ENCODE results near the gene RASA2.

Gene RASA2

DNA sequence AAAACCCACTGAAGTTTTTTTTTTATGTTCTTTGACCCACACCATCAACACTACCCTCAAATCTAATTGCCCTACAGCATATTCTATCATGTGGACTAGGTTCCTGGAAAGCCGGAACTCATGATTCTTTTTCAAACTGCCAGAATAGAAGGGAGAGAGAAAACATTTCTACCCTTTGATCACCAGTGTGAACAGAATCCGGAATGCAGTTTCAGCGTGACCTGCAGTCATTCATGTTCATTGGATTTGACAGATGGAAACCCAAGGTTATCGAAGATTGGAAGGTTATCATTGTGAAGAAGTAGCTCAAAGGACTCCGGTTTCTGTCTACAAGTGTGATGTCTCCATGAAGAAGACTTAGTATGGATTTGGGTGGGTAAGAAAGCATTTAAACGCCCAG, 39.4 kb upstream of the RASA2 start:
- Histone ChIP-seq H3K9ac (ENCODE audit: low read depth in 1 of 2, low read length in 2 of 2) (no peak overlapping the region), H3K4me1 (ENCODE audit: control insufficient read depth in 2 of 2, insufficient read depth in 2 of 2, low read length in 2 of 2) (peaks cover 0 to 3% of the 10 kb centered on the region in 2 donors), H3K27ac (ENCODE audit: low read depth in 2 of 2, low read length in 2 of 2) (no peak overlapping the region), H3K27me3 (ENCODE audit: control insufficient read depth in 2 of 2, insufficient read depth in 2 of 2, low read length in 2 of 2) (no peaks in the 10 kb centered on the region), H3K9me3 (ENCODE audit: control insufficient read depth in 2 of 2, low read length in 2 of 2) (no peaks in the 10 kb centered on the region), H3K36me3 (ENCODE audit: control insufficient read depth in 2 of 2, insufficient read depth in 2 of 2, low read length in 2 of 2) (peaks cover 38 to 47% of the 10 kb centered on the region in 2 donors), H3K4me3 (ENCODE audit: low read length in 2 of 2) (no peak overlapping the region)

DNA sequence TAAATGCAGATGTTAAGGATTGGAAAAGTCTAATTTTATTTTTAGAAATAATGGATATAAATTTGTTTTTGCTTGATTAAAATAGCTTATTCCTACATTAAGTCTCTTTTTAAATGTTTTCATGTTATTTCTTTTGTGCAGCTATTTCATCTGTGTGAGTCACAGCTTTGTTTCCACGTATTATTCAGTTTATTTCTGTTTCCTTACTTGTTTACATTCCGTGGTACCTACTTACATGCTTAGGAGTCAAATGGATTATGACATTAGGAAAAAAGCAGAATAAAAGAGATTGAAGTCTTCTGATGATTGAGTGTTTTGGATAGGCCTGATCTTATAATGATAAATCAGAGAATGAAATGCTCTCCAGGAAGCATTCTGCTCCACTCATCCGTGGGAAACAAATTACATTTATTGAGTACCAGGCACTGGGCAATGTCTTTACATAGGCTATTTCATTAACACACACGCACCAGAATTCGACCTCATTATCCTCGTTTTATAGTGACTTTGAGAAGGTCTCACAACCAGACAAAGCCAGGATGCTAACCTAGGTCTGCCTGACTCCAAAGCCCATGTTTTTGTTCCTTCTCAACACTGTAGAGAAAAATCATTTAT, 38.1 kb upstream of the RASA2 start:
- no peaks in the 10 kb centered on the region for H3K27me3 ChIP-seq (ENCODE audit: control insufficient read depth in 2 of 2, insufficient read depth in 2 of 2, low read length in 2 of 2)
- H3K4me1 ChIP-seq (ENCODE audit: control insufficient read depth in 2 of 2, insufficient read depth in 2 of 2, low read length in 2 of 2): peaks cover 0 to 3% of the 10 kb centered on the region in 2 donors
- H3K36me3 ChIP-seq (ENCODE audit: control insufficient read depth in 2 of 2, insufficient read depth in 2 of 2, low read length in 2 of 2): peaks cover 25 to 34% of the 10 kb centered on the region in 2 donors
- H3K27ac ChIP-seq (ENCODE audit: low read depth in 2 of 2, low read length in 2 of 2): no peak overlapping the region
- H3K9ac ChIP-seq (ENCODE audit: low read depth in 1 of 2, low read length in 2 of 2): no peak overlapping the region
- no peaks in the 10 kb centered on the region for H3K9me3 ChIP-seq (ENCODE audit: control insufficient read depth in 2 of 2, low read length in 2 of 2)
- H3K4me3 ChIP-seq (ENCODE audit: low read length in 2 of 2): no peak overlapping the region

- Histone ChIP-seq H3K4me1 (ENCODE audit: control insufficient read depth in 2 of 2, insufficient read depth in 2 of 2, low read length in 2 of 2) (peaks cover 0 to 6% of the 10 kb centered on the region in 2 donors), H3K9me3 (ENCODE audit: control insufficient read depth in 2 of 2, low read length in 2 of 2) (no peaks in the 10 kb centered on the region), H3K9ac (ENCODE audit: low read depth in 1 of 2, low read length in 2 of 2) (no peak overlapping the region), H3K4me3 (ENCODE audit: low read length in 2 of 2) (no peak overlapping the region), H3K36me3 (ENCODE audit: control insufficient read depth in 2 of 2, insufficient read depth in 2 of 2, low read length in 2 of 2) (peaks cover 18 to 27% of the 10 kb centered on the region in 2 donors), H3K27ac (ENCODE audit: low read depth in 2 of 2, low read length in 2 of 2) (no peak overlapping the region), H3K27me3 (ENCODE audit: control insufficient read depth in 2 of 2, insufficient read depth in 2 of 2, low read length in 2 of 2) (no peaks in the 10 kb centered on the region)
Observed at GRCh38 chr3:141449424-141449823, 37.4 kb upstream of the RASA2 start.

DNA sequence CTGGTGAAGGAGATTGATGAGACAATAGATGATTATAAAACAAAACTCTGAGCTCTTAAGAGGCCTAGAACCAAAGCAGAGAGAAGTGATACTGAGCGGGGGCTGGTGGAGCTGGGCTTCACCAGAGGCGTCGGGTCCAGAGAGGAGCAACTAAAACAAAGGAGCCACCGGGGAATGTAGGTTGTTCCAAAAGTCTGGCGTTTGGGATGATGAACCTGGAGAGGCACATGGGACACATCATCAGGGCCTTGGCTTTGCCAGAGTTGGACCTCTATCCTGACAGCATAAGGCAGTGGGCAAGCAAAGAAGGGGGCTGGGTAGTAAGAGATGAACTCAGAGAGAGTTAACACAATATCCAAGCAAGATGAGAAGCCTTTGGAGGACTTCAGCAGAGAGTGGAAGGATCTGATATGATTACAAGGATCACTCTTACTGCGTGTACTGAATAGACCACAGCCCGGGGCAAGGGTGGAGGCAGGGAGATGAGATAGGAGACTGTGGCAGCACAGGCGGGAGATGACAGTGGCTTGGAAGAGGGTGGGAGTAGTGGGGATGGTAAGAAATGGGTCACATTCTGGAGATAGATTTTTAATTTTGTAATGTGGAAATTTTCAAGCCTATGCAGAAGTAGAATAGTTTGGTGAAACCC, 36.0 kb upstream of the RASA2 start:
- H3K9ac ChIP-seq (ENCODE audit: low read depth in 1 of 2, low read length in 2 of 2): no peak overlapping the region
- H3K36me3 ChIP-seq (ENCODE audit: control insufficient read depth in 2 of 2, insufficient read depth in 2 of 2, low read length in 2 of 2): peaks cover 5 to 14% of the 10 kb centered on the region in 2 donors
- no peak overlapping the region for H3K27ac ChIP-seq (ENCODE audit: low read depth in 2 of 2, low read length in 2 of 2)
- no peaks in the 10 kb centered on the region for H3K9me3 ChIP-seq (ENCODE audit: control insufficient read depth in 2 of 2, low read length in 2 of 2)
- H3K4me1 ChIP-seq (ENCODE audit: control insufficient read depth in 2 of 2, insufficient read depth in 2 of 2, low read length in 2 of 2): peaks cover 0 to 19% of the 10 kb centered on the region in 2 donors
- H3K4me3 ChIP-seq (ENCODE audit: low read length in 2 of 2): no peak overlapping the region
- H3K27me3 ChIP-seq (ENCODE audit: control insufficient read depth in 2 of 2, insufficient read depth in 2 of 2, low read length in 2 of 2): no peaks in the 10 kb centered on the region

DNA sequence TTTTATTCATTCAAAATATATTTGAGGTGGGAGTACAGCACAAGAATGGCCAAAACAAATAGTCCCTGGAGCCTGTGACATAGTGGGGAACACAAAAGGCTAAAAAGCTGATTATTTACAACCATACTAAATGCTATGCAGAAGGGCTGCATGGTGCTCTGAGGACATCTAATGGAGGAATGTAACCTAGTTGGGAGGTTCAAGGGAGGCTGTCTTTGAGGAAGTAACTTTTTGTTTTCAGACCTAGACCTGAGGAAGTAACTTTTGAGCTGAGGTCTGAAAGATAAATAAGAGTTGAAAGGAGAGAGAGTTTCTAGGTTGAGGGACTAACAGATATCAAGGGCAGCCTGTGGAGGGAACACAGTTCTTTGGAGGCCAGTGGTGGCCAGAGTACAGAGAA, 34.8 kb upstream of the RASA2 start:
- Histone ChIP-seq H3K9me3 (ENCODE audit: control insufficient read depth in 2 of 2, low read length in 2 of 2) (no peaks in the 10 kb centered on the region), H3K27me3 (ENCODE audit: control insufficient read depth in 2 of 2, insufficient read depth in 2 of 2, low read length in 2 of 2) (no peaks in the 10 kb centered on the region), H3K4me3 (ENCODE audit: low read length in 2 of 2) (no peak overlapping the region), H3K36me3 (ENCODE audit: control insufficient read depth in 2 of 2, insufficient read depth in 2 of 2, low read length in 2 of 2) (peaks cover under 1 to 8% of the 10 kb centered on the region in 2 donors), H3K9ac (ENCODE audit: low read depth in 1 of 2, low read length in 2 of 2) (peak overlapping the region in 1 of 2 donors; percentile 19), H3K27ac (ENCODE audit: low read depth in 2 of 2, low read length in 2 of 2) (peak overlapping the region; percentile 26 to 59), H3K4me1 (ENCODE audit: control insufficient read depth in 2 of 2, insufficient read depth in 2 of 2, low read length in 2 of 2) (peaks cover 4 to 26% of the 10 kb centered on the region in 2 donors)

DNA sequence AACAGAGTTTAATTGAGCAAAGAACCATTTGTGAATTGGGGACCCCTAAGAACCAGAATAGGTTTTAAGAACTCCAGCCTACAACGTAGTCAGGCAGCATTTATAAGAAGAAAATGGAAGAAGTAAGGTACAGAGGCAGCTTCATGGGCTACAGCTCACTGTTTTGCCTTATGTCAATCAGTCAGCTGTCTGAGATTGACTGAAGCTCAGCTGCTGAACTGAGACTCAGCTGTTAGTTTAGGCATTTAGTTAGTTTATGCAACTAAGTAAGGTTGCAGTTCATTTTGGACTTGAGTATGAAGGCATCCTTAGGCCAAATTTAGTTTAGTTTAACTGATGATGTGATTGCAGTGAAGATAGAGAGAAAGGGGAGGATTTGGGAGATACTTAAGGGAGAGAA, 34.1 kb upstream of the RASA2 start:
- H3K27ac ChIP-seq (ENCODE audit: low read depth in 2 of 2, low read length in 2 of 2): peak overlapping the region in 1 of 2 donors; percentile 26

DNA sequence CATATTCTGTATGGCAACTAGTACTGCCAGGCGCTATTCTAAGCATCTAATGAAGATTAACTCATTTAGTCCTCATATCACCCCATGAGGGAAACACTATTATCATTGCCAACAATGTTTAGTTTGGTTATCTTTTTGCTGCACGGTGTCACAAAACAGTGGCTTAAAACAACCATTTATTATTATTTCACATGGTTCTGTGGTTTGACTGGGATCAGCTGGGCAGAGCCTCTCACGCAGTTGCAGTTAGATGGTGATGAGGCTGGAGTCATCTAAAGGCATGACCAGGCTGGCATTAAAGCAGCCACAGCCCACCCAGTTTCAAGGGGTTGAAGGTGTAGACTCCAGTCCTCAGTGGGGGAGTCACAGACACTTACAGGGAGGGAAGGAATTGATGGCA, 32.8 kb upstream of the RASA2 start:
- Histone ChIP-seq H3K9me3 (ENCODE audit: control insufficient read depth in 2 of 2, low read length in 2 of 2) (no peaks in the 10 kb centered on the region), H3K27me3 (ENCODE audit: control insufficient read depth in 2 of 2, insufficient read depth in 2 of 2, low read length in 2 of 2) (no peaks in the 10 kb centered on the region), H3K4me1 (ENCODE audit: control insufficient read depth in 2 of 2, insufficient read depth in 2 of 2, low read length in 2 of 2) (peaks cover 4 to 26% of the 10 kb centered on the region in 2 donors), H3K36me3 (ENCODE audit: control insufficient read depth in 2 of 2, insufficient read depth in 2 of 2, low read length in 2 of 2) (no peaks in the 10 kb centered on the region), H3K4me3 (ENCODE audit: low read length in 2 of 2) (no peak overlapping the region), H3K27ac (ENCODE audit: low read depth in 2 of 2, low read length in 2 of 2) (no peak overlapping the region), H3K9ac (ENCODE audit: low read depth in 1 of 2, low read length in 2 of 2) (no peak overlapping the region)

More for the DNA sequence above, 34.1 kb upstream of the RASA2 start:
- Histone ChIP-seq H3K9ac (ENCODE audit: low read depth in 1 of 2, low read length in 2 of 2) (no peak overlapping the region), H3K27me3 (ENCODE audit: control insufficient read depth in 2 of 2, insufficient read depth in 2 of 2, low read length in 2 of 2) (no peaks in the 10 kb centered on the region), H3K4me1 (ENCODE audit: control insufficient read depth in 2 of 2, insufficient read depth in 2 of 2, low read length in 2 of 2) (peaks cover 4 to 26% of the 10 kb centered on the region in 2 donors), H3K36me3 (ENCODE audit: control insufficient read depth in 2 of 2, insufficient read depth in 2 of 2, low read length in 2 of 2) (peaks cover 0 to under 1% of the 10 kb centered on the region in 2 donors), H3K9me3 (ENCODE audit: control insufficient read depth in 2 of 2, low read length in 2 of 2) (no peaks in the 10 kb centered on the region), H3K4me3 (ENCODE audit: low read length in 2 of 2) (no peak overlapping the region)

GRCh38 chr3:141454906-141455602, 31.8 kb upstream of the RASA2 start:
- Histone ChIP-seq H3K9me3 (ENCODE audit: control insufficient read depth in 2 of 2, low read length in 2 of 2) (no peaks in the 10 kb centered on the region), H3K9ac (ENCODE audit: low read depth in 1 of 2, low read length in 2 of 2) (no peak overlapping the region), H3K27ac (ENCODE audit: low read depth in 2 of 2, low read length in 2 of 2) (peak overlapping the region in 1 of 2 donors; percentile 21), H3K4me1 (ENCODE audit: control insufficient read depth in 2 of 2, insufficient read depth in 2 of 2, low read length in 2 of 2) (peaks cover 4 to 26% of the 10 kb centered on the region in 2 donors), H3K4me3 (ENCODE audit: low read length in 2 of 2) (peak overlapping the region in 1 of 2 donors; percentile 28), H3K27me3 (ENCODE audit: control insufficient read depth in 2 of 2, insufficient read depth in 2 of 2, low read length in 2 of 2) (no peaks in the 10 kb centered on the region), H3K36me3 (ENCODE audit: control insufficient read depth in 2 of 2, insufficient read depth in 2 of 2, low read length in 2 of 2) (no peaks in the 10 kb centered on the region)

DNA sequence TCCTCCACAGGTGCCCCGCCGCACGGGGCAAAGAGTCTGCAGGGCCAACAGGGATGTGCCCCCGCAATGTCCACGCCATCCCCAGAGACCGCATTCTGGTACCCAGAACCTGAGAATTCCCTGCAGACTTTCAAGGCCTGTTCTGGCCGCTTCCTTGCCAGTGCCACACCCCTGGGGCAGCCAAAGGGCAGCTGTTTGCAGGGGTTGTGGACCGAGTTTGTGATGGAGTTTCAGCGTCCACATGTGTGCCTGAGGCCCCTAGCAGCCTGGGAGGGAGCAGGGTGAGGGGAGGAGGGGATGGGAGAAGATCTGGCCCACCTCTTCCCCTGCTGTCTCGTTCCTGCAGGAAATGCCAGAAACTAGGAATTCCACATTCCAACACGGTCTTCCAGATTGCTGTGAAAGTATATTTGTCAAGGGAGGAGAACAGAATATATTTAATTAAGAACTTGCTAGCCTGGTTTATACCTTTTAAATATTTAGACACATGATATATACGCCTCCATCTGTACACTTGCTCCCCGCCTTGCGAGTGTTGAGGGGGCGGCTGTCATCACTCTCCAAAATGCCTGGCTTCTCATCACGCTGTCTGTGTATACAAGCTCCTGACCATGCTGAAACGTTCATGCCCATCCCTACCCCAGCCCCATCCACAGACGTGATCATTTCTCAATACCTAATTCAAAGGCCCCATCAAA, 31.1 kb upstream of the RASA2 start:
- Histone ChIP-seq H3K27ac (ENCODE audit: low read depth in 2 of 2, low read length in 2 of 2) (peak overlapping the region in 1 of 2 donors; percentile 21), H3K9ac (ENCODE audit: low read depth in 1 of 2, low read length in 2 of 2) (no peak overlapping the region)

DNA sequence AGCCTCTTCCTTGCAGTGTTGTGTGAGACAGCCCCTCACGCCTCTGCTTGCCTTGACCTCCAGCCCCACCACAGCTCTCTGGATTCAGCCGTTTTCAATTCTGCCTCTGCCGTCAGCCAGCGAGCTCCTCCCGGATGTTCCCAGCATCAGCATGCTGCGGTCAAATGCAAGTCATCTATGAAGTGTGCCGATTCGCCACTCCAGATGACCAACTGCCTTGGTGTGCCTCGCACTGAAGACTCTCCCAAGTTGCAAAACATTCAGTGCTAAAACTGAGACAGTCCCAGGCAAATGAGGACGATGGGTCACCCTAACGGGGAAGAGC, 30.6 kb upstream of the RASA2 start:
- no peak overlapping the region for H3K27ac ChIP-seq (ENCODE audit: low read depth in 2 of 2, low read length in 2 of 2)

More for the DNA sequence above, 31.1 kb upstream of the RASA2 start:
- no peaks in the 10 kb centered on the region for H3K27me3 ChIP-seq (ENCODE audit: control insufficient read depth in 2 of 2, insufficient read depth in 2 of 2, low read length in 2 of 2)
- peaks cover 4 to 26% of the 10 kb centered on the region in 2 donors for H3K4me1 ChIP-seq (ENCODE audit: control insufficient read depth in 2 of 2, insufficient read depth in 2 of 2, low read length in 2 of 2)
- H3K36me3 ChIP-seq (ENCODE audit: control insufficient read depth in 2 of 2, insufficient read depth in 2 of 2, low read length in 2 of 2): no peaks in the 10 kb centered on the region
- no peaks in the 10 kb centered on the region for H3K9me3 ChIP-seq (ENCODE audit: control insufficient read depth in 2 of 2, low read length in 2 of 2)
- H3K4me3 ChIP-seq (ENCODE audit: low read length in 2 of 2): peak overlapping the region in 1 of 2 donors; percentile 28

More for the DNA sequence above, 30.6 kb upstream of the RASA2 start:
- H3K27me3 ChIP-seq (ENCODE audit: control insufficient read depth in 2 of 2, insufficient read depth in 2 of 2, low read length in 2 of 2): no peaks in the 10 kb centered on the region
- peaks cover 4 to 26% of the 10 kb centered on the region in 2 donors for H3K4me1 ChIP-seq (ENCODE audit: control insufficient read depth in 2 of 2, insufficient read depth in 2 of 2, low read length in 2 of 2)
- no peak overlapping the region for H3K9ac ChIP-seq (ENCODE audit: low read depth in 1 of 2, low read length in 2 of 2)
- H3K4me3 ChIP-seq (ENCODE audit: low read length in 2 of 2): no peak overlapping the region
- H3K9me3 ChIP-seq (ENCODE audit: control insufficient read depth in 2 of 2, low read length in 2 of 2): no peaks in the 10 kb centered on the region
- no peaks in the 10 kb centered on the region for H3K36me3 ChIP-seq (ENCODE audit: control insufficient read depth in 2 of 2, insufficient read depth in 2 of 2, low read length in 2 of 2)
